Right ventricle myocardium inferior (tissue), 1 donor: ENCODE measurements around the gene MED13L. TPM values are rescaled to one million over a fixed set of nuclear protein-coding genes. Genes with fewer than 3 reads are reported as not detected.
A peak's percentile ranks its signal among the peaks of the same experiment; 100 is the strongest.

Source experiments
- ATAC-seq: fragments of 200-7000 bp; cut with Tn5 transposase; one replicate; pipeline ENCODE4 v1.9.1; 2020; ENCODE audit warnings: mild to moderate bottlenecking, moderate library complexity
- DNase-seq: peaks from one replicate; pipeline ENCODE4 v3.0.0; 2021; ENCODE audit errors: missing footprints
- intact Hi-C: fragments of 100-400 bp; cut with DNase I; formaldehyde crosslinking; loops from one replicate; pipeline ENCODE4 v1.11.0; 2022
- total RNA-seq: library from RNA; stranded (reverse); fragmentation: NEBNext Ultra II Directional; extraction: Animal tissue kit (Norgen Biotek cat#: 25700); gene quantifications from one replicate; pipeline ENCODE4 v1.2.1, GENCODE V29; 2021
- donor health status: DM: no; HTN: yes; CAD: no; lungs with severe emphysema.

Gene MED13L
- total RNA-seq, 1 donor from 2014 or later, result 59.8 TPM

DNA sequence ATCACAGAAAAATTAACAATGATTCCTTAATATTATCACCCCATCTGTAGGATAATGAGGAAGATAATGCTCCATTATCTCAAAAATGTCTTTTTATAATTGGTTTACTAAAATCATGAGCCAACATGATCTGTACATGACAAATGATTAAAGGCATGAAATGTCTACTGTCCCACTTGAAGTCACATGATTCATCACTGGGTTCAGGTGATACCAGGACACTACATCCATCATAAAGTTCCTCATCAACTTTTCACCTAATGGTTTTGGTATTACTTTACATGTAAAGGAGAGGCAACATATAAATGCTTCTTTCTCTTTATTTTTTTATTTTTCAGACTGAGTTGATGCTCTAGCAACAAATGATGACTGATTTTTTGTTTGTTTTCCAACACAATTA lies 313.3 kb downstream of the MED13L start:
- intact Hi-C loops, result no loop called here
- no peak for ATAC-seq
- no peak for DNase-seq

DNA sequence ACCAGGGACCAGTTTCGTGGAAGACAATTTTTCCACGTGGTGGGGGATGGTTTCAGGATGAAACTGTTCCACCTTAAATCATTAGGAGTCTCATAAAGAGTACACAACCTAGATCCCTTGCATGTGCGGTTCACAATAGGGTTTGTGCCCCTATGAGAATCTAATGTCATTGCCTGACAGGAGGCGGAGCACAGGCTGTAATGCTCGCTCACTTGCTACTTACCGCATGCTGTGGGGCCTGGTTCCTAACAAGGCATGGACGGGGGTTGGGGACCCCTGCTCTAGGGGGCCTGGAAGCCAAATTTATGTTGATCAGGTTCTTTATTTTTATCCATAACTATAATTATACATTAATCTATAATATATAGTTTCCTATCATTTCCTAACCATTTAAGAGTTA lies 315.3 kb downstream of the MED13L start:
- intact Hi-C loops, result no loop called here
- ATAC-seq (no peak), DNase-seq (no peak)

DNA sequence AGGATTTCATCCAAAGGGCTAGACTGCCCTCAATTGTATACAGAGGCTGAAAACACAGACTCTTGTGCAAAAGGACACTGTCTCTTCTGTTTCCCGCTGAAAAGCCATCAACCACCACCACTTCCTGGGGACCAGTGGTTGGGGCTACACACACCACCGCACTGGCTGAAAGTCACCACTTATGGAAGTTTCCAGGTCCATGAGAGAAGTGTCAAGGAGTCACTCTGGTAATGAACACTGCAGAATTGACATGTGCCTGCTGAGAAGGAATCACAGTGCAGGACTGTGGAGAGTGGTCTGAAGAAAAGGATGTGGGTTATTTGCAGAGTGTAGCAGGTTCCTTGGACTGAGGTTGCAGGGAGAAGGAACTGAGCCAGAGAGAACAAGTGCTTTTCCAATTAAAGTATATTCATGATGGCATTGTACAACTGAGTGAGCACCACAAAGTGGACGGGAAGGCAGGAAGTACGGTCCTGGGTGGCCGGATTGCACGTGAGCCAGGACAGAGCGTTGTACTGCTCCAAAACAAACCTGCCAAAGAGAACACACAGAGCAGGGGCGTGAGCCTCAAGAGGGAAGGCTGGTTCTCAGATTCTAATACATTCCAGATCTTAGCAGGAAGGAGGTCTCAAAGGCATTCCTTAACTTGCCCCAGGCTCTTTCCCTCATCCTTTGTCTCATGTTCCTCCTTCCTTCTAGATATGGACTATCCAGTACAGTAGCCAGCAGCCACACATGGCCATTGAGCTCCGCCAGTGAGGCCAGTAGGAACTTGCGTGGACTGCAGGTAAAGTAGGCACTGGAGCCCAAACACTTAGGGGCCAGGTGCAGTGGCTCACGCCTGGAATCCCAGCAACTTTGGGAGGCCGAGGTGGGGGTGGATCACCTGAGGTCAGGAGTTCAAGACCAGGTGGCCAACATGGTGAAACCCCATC lies 316.4 kb downstream of the MED13L start:
- no peak for ATAC-seq

DNA sequence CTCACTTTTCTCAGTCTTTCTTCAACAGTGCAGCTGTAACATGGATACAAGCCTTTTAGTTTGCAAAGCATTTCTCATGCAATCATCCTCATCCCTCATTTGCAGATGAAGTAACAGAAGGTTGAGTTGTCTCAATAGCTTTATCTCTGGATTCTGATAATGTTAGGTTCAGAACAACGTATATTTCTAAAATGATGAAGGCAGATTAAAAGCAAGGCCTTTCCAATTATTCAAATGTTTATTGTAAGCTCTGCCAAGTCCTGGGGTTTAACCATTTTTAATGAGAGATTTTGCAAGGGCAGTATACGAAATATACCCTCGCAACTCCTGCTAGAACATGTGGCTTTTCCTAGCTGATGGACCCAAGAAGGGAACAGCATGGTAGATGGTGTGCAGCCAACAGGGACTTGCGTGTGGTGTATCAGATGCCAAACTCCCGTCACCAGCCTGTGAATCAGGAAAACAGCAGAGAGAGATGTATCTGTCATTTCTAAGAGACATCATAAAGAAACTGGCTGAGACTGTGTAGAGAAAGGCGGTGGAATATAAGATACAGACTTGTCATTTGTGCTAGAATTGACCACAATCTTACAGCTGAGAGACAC lies 319.7 kb downstream of the MED13L start:
- intact Hi-C loops, result no loop called here
- ATAC-seq, result no peak
- DNase-seq, result no peak

More for the DNA sequence above, 316.4 kb downstream of the MED13L start:
- DNase-seq, result no peak
- intact Hi-C loops, result no loop called here

DNA sequence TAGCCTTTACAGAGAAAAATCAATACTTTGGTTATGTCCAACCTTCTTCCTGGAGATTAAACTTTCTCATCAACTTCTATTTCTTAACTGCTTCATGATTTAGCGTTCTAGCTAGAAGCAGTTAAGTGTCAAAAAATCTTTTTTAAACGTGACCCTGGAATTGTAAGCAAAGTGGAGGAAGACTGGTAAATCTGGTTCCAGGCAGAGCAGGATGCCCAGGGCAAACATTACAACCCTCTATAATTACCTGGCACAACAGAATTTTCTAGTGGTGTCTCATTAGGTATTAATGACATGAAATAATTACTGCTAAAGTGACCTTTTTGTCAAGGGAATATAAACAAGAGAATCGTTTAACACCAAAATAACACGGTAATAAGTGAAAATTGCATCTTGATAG lies 320.8 kb downstream of the MED13L start:
- DNase-seq (no peak), ATAC-seq (no peak)
- intact Hi-C loops, result no loop called here

DNA sequence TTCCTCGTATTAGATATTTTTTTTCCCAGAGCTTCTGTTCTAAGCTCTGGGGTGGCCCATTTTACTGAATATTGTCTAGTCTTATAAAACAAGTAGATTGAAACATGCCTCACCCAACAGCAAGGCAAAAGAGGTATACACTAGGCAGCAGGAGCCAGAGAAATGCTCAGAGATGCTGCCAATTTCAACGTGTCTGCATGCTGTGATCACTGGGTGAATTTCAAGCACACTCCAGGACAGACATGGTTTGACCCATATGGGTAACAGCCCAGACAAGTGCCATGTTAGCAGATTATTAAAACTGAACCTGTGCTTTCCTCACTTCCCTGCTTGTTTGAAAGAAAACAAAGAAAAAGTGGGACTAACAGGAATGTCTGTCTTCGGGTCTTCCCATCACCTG lies 321.3 kb downstream of the MED13L start:
- DNase-seq (no peak), ATAC-seq (no peak)
- intact Hi-C loops, result no loop called here

DNA sequence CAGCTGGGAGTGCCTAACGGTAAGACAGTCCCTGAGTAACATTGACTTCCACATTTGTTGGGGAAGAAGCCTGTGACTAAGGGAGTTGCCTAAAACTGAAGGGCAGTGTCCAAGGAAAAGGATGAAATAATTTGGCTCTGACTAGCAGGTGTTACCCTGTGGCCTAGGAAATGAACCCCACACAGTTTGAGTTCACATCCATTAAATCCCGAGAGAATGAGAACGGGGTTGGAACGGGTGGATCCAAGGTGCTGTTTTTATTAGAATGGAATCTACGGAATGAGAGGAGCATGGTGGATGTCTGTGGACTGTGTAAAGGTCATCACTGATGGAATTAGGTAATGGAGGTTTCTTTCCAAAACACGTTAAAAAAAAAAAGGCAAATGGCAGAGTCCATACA lies 324.0 kb downstream of the MED13L start:
- intact Hi-C loops, result no loop called here
- no peak for DNase-seq
- no peak for ATAC-seq

DNA sequence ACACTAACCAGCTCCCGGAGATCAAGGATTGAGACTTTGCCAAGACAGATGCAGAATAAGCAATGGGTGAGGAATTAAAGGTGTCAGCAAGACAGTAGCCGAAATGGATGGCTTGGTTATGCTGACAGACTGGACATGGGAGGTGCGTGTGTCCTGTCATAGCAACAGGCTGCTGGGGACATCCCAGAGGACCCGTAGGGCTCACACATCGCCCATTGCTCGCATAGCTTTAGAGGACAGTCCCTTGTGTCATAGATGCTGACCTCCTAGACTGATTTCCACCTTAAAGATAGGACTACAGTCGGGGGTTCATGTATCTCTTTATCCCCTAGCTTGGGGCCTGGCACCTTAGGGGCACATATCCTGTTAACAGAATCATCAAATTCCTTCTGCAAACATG lies 324.5 kb downstream of the MED13L start:
- no peak for ATAC-seq
- intact Hi-C loops, result no loop called here
- no peak for DNase-seq

DNA sequence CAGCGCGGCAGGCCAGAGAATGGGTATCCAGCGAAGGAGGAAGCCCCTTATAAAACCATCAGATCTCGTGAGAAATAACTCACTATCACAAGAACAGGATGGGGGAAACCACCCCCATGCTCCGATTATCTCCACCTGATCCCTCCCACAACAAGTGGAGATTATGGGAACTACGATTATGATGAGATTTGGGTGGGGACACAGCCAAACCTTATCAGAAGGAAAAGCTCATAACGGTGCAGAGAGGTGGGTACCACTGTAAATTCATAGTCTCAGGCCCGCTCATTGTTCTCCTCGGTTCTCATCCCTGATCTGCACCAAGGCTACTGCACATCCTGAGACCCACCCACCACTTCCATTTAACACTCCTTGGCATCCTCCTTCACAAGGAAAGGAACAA lies 326.5 kb downstream of the MED13L start:
- ATAC-seq (no peak), DNase-seq (no peak)
- intact Hi-C loops, result no loop called here

DNA sequence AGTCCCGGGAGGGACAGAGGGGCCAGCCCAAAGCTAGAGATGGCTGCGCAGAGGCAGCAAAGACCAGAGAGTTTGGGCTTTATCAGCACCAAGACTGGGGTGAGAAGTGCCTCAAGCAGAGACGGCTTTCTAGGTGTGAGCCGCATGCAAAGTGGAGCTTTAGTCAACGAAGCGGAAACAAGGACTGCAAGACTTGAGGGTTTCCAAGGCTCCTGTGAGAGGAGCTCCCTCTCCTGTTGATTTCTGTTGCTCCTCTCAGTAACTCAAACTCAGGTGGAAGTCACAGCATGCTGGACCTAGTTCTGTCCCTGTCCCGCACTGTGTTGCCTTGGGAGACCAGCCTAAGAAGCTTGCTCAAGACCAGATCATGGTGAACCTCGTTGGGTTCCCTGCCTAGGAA lies 327.8 kb downstream of the MED13L start:
- DNase-seq, result no peak
- intact Hi-C loops, result no loop called here
- ATAC-seq, result no peak

DNA sequence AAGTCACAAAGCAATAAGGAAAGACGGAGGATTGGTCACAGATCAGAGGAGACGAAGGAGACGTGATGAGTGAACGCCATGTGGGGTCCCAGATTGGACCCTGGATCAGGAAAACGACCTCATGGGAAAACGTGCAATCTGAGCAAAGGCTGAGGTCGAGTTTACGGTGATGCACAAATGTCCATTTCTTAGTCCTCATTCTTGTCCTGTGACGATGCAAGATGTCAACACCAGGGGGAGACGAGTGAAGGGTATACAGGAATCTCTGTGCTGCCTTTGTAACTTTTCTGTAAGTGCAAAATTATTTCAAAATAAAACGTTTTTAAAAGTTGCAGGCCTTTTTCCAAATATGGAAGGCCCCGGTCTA lies 329.8 kb downstream of the MED13L start:
- intact Hi-C loops, result no loop called here
- no peak for DNase-seq

DNA sequence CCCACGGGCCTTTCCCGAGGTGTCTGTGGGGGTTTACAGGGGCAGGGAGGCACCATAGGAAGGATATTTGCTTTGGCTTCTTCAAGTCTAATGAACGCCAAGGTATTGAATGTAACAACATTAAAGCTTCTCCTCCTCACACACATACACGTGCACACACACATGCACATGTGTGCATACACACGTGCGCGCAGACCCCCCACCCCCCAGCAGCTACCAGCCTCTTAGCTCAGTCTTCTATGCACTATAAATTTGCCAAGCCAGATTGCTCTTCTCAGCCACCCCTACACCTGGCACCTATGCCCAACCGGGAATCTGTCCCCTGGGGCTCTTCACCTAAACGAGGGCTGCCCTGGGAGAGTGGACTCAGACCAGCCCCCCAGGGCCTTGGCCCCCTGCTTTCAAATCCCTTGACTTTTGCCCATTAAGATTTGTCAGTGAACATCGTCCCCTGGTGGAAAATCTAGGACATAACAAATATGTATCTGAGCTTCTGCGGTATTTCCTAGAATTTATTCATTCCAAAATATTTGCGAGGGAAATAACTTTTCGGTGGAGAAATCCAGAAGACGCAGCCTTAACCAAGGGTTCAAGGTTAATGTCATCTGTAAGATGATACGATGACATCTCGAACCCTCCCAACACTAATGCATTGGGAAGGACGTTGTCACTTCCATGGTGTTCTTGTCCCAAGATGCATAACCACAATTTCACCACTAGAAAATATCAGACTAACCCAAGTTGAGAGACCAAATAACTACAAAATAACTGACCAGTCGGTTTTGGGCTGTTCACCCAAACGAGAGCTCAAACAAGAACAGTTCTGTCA lies 330.4 kb downstream of the MED13L start:
- ATAC-seq (no peak), DNase-seq (no peak)
- intact Hi-C loops, result no loop called here

More for the DNA sequence above, 329.8 kb downstream of the MED13L start:
- ATAC-seq, result no peak

DNA sequence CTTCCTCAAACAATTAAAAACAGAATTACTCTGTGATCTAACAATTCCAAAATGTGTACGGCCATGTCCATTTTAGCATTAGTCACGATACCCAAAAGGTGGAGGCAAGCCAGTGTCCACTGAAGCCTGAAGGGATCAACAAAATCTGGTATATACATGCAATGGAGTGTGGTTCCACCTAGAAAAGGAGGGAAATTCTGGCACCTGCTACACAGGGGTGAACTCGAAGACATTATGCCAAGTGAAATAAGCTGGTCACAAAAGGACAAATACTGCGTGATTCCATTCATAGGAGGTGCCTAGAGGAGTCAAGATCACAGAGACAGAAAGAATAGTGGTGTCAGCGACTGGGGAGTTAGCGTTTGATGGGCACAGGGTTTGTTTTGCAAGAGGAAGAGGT lies 331.4 kb downstream of the MED13L start:
- intact Hi-C loops, result no loop called here
- DNase-seq (no peak), ATAC-seq (no peak)

DNA sequence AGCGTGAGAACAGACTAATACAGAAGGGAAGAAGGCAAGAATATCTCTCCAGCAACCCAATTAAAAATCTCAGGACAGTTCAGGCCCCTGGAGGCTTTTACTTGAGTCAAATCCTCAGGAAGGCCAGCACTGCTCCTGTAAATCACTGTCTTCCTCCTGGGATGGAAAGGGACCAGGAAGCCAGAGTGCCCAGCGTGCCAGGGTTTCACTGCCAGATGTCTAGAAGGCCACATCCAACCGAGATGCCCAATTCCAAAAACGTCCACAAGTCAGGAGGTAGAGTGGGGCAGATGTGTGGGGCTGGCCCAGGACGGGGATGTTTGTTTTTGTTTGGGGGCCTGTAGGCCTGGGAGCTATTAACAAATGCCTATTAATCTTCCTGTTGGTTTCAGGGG lies 332.0 kb downstream of the MED13L start:
- DNase-seq (no peak), ATAC-seq (no peak)
- intact Hi-C loops, result no loop called here

DNA sequence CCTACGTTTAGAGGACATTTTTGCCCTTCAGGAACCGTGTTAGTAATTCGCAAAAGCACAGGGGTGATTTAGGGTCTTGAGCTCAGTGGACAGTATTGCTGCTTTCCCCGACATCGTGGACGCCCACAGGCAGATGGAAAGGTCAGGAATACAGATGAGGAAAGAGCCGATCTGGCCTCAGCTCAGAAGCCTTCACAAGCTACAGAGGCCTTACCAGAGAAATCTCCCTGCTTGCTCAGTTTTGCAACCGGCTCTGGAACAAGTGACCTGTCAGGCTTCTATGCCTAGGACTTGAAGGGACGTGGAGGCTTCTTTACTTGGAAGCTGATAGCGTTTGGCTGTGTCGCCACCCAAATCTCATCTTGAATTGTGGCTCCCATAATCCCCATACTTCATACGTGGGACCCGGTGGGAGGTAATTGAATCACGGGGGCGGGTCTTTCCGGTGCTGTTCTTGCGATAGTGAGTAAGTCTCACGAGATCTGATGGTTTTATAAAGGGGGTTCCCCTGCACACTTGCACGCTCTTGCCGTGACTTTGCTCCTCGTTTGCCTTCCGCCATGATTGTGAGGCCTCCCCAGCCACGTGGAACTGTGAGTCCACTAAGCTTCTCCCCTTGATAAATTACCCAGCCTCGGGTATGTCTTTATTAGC lies 332.5 kb downstream of the MED13L start:
- ATAC-seq, result no peak
- intact Hi-C loops, result no loop called here
- DNase-seq, result no peak

DNA sequence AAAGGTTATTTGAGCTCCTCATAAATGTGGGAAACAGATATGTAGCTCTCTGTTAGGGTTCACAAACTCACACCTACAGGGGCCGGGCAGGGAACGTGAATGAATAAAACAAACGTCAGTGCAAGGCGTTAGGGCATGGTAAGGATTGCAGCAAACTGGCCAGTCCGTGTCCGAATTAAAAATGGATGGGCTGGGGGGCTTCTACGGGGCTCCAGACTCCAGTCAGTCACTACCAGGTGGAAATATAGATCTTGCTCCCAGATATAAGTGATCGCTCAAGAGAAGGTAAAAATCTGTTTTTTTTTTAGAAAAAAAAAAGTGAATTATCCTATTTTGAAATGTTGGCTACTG lies 333.1 kb downstream of the MED13L start:
- intact Hi-C loops, result no loop called here
- DNase-seq, result no peak
- ATAC-seq, result no peak

DNA sequence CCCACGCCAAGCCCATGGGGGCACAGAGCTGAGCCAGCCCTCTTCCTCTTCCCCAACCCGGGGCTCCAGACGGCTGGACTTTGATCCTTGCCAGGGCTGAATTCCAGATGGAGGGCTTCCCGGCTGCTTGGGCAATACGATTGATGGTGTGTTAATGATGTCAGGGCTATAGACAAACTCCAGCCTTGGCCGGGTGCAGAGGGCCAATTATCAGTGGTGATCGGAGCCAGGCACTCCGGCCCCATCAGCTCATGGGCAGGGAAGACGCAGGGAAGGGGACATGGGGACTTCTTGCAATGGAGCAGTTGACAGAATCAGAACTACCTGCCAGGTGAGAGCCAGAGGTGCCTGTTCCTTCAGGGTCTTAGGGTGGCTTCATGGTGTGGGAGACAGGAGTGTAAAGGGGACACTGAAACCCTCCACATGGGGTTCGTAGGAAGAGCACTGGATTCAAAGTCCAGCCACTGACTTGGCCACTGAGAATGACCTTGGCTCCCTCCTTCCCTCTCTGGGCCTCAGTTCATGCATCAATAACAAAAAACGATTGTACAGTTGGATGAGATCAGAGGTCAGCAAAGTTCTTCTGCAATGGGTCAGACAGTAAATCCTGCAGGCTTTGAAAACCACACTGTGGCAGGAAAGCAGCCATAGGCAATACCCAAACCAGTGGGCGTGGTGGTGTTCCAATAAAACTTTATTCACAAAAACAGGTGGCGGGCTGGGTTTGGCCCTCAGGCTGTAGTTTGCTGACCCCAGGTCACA lies 333.7 kb downstream of the MED13L start:
- DNase-seq, result no peak
- no peak for ATAC-seq
- intact Hi-C loops, result no loop called here

DNA sequence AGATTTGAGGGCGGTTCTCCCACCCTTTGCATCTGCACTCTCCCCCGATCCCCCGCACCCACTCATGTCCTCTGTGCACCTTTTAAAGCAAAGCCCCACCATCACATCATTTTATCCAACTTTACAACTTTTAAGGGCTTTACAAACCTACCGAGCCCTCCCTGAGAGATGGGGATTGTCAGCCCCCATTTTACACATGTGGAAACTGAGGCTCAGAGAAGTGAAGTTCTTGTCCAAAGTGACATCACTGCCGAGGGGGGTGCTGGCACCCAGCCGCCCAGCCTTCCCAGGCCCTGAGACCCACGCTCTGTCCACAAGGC lies 334.2 kb downstream of the MED13L start:
- intact Hi-C loops, result no loop called here
- DNase-seq (no peak), ATAC-seq (no peak)

DNA sequence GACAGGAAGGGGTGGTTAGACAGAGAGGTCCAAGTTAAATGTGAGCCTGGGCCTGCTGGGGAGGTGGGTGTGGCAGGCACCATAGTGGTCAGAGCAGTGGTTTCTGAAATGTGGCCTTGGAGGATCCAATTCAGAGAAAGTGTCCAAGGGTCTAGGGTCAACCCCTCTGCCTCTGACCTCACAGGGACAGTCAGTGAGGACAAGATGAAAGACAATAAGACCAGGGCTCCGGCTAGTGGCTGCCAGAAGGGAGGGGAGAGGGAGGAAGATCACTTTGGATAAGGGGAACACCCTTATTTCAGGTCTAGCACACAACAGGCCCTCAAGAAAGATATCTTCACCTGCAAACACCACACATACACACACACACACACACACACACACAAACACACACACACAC lies 335.1 kb downstream of the MED13L start:
- intact Hi-C loops, result no loop called here
- DNase-seq (peak; percentile 30), ATAC-seq (no peak)
